GM10248 (cell line): Measurements from ENCODE around the gene CYB5B.
"Not testable (repeated sequence)": the region's sequence is repeated elsewhere in the genome, so short reads cannot be mapped to it uniquely, and the experiment has no call there.

Source experiments
- CTCF ChIA-PET: fragments of 300-600 bp; sonication (Branson Sonifier 250); formaldehyde crosslinking; extraction: SDS; loops from one replicate; lab custom pipeline; 2021; ENCODE audit warnings: antibody characterized with exemption; lab: Yijun Ruan, JAX
- POLR2A ChIA-PET: fragments of 350-650 bp; sonication (Branson Sonifier 250); formaldehyde crosslinking; extraction: SDS; loops from one replicate; lab custom pipeline; 2020; ENCODE audit warnings: antibody characterized with exemption; lab: Yijun Ruan, JAX
- DNase-seq: peaks from one replicate; pipeline ENCODE4 v3.0.0; 2012; ENCODE audit errors: extremely low spot score
- TF ChIP-seq, protein P1 (sequence below): IDR thresholded peaks from 2 replicates; pipeline ENCODE4 v1.5.1; 2012; ENCODE audit warnings: mild to moderate bottlenecking, low read depth; ENCODE audit errors: extremely low read depth, missing control alignments, control extremely low read depth

CYB5B gene

DNA sequence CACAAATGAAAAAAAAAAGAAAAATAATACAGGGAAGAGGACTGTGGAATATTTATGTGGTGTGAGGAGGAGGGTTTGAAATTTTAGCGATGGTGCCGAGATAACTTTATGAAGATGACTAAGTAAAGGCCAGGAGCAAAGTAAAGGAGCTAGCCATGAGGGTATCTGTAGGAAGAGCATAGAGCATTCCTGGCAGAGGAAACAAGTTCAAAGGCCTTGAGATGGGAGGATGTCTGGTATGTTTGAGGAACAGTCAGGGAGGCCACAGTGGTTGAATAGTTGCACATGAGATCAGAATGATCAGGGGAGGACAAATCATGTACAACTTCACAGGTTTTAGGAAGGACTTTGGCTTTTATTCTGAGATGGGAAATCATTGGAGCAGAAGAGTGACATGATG, 4.2 kb downstream of the CYB5B start:
- DNase-seq = no peak
- CTCF ChIA-PET = interaction anchor here (1.5 to 2.4 kb wide), 2 partner anchors 33 to 37 kb away, joined by 3 to 6 read pairs; no protein-coding TSS in a partner anchor
- TF ChIP-seq, protein P1, sequence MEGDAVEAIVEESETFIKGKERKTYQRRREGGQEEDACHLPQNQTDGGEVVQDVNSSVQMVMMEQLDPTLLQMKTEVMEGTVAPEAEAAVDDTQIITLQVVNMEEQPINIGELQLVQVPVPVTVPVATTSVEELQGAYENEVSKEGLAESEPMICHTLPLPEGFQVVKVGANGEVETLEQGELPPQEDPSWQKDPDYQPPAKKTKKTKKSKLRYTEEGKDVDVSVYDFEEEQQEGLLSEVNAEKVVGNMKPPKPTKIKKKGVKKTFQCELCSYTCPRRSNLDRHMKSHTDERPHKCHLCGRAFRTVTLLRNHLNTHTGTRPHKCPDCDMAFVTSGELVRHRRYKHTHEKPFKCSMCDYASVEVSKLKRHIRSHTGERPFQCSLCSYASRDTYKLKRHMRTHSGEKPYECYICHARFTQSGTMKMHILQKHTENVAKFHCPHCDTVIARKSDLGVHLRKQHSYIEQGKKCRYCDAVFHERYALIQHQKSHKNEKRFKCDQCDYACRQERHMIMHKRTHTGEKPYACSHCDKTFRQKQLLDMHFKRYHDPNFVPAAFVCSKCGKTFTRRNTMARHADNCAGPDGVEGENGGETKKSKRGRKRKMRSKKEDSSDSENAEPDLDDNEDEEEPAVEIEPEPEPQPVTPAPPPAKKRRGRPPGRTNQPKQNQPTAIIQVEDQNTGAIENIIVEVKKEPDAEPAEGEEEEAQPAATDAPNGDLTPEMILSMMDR = no peak
- POLR2A ChIA-PET = no interaction called here

DNA sequence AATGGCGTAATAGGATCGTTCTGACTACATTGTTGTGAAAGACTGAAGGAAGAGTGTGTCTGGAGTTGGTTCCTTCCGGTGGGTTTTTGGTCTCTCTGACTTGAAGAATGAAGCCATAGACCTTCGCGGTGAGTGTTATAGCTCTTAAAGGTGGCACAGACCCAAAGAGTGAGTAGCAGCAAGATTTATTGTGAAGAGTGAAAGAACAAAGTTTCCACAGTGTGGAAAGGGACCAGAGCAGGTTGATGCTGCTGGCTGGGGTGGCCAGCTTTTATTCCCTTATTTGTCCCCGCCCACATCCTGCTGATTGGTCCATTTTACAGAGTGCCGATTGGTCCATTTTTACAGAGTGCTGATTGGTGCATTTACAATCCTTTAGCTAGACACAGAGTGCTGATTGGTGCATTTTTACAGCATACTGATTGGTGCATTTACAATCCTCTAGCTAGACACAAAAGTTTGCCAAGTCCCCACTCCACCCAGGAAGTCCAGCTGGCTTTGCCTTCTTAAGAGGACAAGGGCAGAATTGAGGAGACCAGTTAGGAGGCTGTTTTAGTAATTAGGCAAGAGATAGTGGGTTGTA, 4.7 kb downstream of the CYB5B start:
- POLR2A ChIA-PET = not testable (repeated sequence)

DNA sequence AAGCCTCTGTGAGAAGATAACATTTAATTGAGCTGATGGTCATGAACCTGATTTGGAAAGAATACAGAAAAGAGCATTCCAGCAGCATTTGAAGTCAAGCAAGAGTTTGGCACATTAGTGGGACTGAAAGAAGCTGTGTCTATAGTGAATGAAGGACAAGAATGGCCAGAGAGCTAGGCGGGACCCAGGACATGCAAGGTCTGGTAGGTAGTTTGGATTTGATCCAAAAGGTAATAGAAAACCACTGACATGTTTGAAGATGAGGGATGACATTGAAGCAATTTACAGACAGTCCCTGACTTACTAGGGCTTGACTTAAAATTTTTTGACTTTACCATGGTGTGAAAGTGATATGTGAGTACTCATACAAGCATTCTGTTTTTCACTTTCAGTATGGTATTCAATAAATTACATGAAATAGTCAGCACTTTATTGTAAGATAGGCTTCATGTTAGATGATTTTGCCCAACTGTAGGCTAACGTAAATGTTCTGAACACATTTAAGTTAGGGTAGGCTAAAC, 7.6 kb downstream of the CYB5B start:
- CTCF ChIA-PET = interaction anchor here (0.9 to 1.2 kb wide), 4 partner anchors 11 to 36 kb away, joined by 3 read pairs; no protein-coding TSS in a partner anchor

More for the DNA sequence above, 4.7 kb downstream of the CYB5B start:
- CTCF ChIA-PET = interaction anchor here (1.5 kb wide), 1 partner anchor 36 kb away, joined by 3 read pairs; no protein-coding TSS in a partner anchor
- DNase-seq = not testable (repeated sequence)

DNA sequence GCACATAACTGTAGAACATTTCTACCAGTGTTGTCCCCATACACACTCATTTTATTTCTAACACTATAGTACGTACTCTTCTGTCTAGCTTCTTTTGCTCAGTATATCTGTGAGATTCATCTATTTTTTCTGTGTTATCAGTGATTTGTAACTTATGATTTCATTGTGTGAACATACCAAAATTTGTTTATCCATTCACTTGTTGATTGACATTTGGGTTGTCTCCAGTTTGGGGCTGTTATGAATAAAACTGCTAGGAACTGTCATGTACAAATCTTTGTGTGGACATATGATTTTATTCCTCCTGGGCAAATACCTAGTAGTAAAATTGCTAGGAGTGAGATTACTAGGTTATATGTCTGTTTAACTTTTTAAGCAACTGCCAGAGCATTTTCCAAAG, 9.6 kb downstream of the CYB5B start:
- POLR2A ChIA-PET = no interaction called here

More for the DNA sequence above, 7.6 kb downstream of the CYB5B start:
- no peak for DNase-seq
- TF ChIP-seq, protein P1 = no peak
- POLR2A ChIA-PET = no interaction called here

DNA sequence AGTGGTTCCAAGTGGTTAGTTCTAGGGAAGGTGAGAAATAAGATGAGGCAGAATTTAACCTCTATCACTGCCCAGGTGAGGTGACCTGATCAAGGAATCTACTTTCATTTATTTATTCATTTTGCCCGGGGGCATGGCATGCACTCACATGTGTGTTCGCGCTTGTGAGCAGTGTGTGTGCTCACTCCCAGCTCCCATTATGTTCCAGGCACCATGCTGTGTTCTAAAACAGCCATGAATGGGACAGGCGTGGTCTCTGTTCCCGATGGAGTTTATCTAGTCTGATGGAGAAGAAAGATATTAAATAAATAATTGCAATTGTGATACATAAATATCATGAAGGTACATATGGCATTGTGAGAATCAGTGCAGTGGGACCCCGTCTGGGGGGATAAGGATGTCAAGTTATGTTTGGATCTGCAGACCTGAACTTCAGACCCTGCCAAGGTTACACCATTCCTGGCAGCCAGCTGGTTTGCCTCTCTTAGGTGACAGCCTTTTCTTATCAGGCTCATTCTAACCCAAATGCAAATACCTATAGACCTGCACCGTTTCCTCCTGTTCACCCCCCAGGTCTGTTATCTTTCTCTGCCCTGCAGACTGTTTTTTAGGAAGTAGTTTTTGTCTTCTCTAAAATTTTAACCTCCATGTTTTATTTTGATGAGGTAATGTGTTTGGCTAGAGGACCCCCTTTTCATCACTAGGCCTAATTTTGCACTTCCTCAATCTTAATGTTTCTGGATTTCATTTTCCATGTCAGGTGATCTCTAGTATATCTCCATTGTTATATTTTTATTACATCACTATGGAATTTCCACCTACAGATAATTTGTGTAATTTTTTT, 11.8 kb downstream of the CYB5B start:
- CTCF ChIA-PET = interaction anchor here (1.5 kb wide), 1 partner anchor 11 kb away, joined by 4 read pairs; no protein-coding TSS in a partner anchor
- TF ChIP-seq, protein P1 = no peak
- DNase-seq = no peak
- POLR2A ChIA-PET = no interaction called here

More for the DNA sequence above, 9.6 kb downstream of the CYB5B start:
- CTCF ChIA-PET = interaction anchor here (0.7 to 1.8 kb wide), 4 partner anchors 10 to 38 kb away, joined by 3 read pairs; no protein-coding TSS in a partner anchor
- DNase-seq = no peak
- TF ChIP-seq, protein P1 = no peak

DNA sequence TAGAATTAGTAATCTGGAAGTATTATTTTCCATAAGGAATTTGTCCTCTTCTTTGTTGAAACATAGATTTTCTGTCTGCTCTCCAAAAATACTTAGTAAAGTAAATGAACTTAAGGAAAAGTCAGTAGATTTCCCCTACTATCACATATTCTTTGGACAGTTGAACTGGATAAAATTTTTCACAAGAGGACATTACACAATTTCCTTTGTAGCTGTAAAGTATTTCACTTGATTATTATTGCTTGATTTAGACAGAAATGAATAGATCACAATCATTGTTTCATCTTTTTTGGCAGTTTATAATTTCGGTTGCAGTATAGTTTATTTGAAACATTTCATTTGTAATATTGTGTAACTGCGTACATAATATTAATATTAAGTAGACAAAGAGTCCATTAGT, 12.5 kb downstream of the CYB5B start:
- POLR2A ChIA-PET = no interaction called here
- no peak for DNase-seq
- TF ChIP-seq, protein P1 = no peak
- CTCF ChIA-PET = no interaction called here
